ENCODE measurements around the gene TUBGCP3.

Gene TUBGCP3

GRCh38 chr13:112479389-112479788 is 108.6 kb downstream of the TUBGCP3 start:
- Histone ChIP-seq H3K27me3 (ENCODE audit: control insufficient read depth, insufficient read depth, low read length) (no peaks in the 10 kb centered on the region), H3K4me1 (ENCODE audit: control insufficient read depth, insufficient read depth, low read length) (no peaks in the 10 kb centered on the region), H3K36me3 (ENCODE audit: control insufficient read depth, insufficient read depth, low read length) (no peaks in the 10 kb centered on the region), H3K9ac (ENCODE audit: low read length) (no peak overlapping the region), H3K9me3 (ENCODE audit: control insufficient read depth, low read length) (no peaks in the 10 kb centered on the region), H3K4me3 (ENCODE audit: low read length) (no peak overlapping the region)

GRCh38 chr13:112477070-112477619 is 110.8 kb downstream of the TUBGCP3 start:
- H3K4me1 ChIP-seq (ENCODE audit: control insufficient read depth, insufficient read depth, low read length), result no peaks in the 10 kb centered on the region
- no peaks in the 10 kb centered on the region for H3K36me3 ChIP-seq (ENCODE audit: control insufficient read depth, insufficient read depth, low read length)
- no peak overlapping the region for H3K4me3 ChIP-seq (ENCODE audit: low read length)
- H3K9me3 ChIP-seq (ENCODE audit: control insufficient read depth, low read length), result no peaks in the 10 kb centered on the region
- H3K9ac ChIP-seq (ENCODE audit: low read length), result no peak overlapping the region
- no peaks in the 10 kb centered on the region for H3K27me3 ChIP-seq (ENCODE audit: control insufficient read depth, insufficient read depth, low read length)

- Histone ChIP-seq H3K27me3 (ENCODE audit: control insufficient read depth, insufficient read depth, low read length) (no peaks in the 10 kb centered on the region), H3K9ac (ENCODE audit: low read length) (no peak overlapping the region), H3K4me3 (ENCODE audit: low read length) (no peak overlapping the region), H3K36me3 (ENCODE audit: control insufficient read depth, insufficient read depth, low read length) (no peaks in the 10 kb centered on the region), H3K9me3 (ENCODE audit: control insufficient read depth, low read length) (no peaks in the 10 kb centered on the region), H3K4me1 (ENCODE audit: control insufficient read depth, insufficient read depth, low read length) (no peaks in the 10 kb centered on the region)
These were observed 112.1 kb downstream of the TUBGCP3 start for GRCh38 chr13:112475889-112476288.

DNA sequence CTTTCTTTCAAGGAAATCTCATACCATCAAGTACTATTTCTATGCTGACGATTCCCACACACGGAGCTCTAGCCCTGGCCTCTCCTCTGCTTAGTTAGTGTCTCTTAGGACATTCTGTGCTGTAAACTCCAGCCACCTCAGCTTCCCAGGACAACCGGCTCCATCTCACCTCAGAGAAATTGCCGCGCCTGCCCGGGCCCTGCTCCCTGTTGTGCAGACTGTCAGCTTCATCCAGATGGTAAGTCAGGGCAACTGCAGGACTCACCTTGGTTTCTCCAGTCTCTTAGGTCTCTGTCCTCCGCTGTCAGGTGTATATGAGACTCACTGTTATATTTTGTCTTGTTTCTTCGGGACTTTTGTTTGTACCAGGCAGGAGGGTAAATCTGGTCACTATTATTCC is 113.1 kb downstream of the TUBGCP3 start:
- H3K4me1 ChIP-seq (ENCODE audit: control insufficient read depth, insufficient read depth, low read length), result no peaks in the 10 kb centered on the region
- no peak overlapping the region for H3K9ac ChIP-seq (ENCODE audit: low read length)
- H3K27me3 ChIP-seq (ENCODE audit: control insufficient read depth, insufficient read depth, low read length), result no peaks in the 10 kb centered on the region
- H3K9me3 ChIP-seq (ENCODE audit: control insufficient read depth, low read length), result no peaks in the 10 kb centered on the region
- H3K4me3 ChIP-seq (ENCODE audit: low read length), result no peak overlapping the region
- H3K36me3 ChIP-seq (ENCODE audit: control insufficient read depth, insufficient read depth, low read length), result no peaks in the 10 kb centered on the region

DNA sequence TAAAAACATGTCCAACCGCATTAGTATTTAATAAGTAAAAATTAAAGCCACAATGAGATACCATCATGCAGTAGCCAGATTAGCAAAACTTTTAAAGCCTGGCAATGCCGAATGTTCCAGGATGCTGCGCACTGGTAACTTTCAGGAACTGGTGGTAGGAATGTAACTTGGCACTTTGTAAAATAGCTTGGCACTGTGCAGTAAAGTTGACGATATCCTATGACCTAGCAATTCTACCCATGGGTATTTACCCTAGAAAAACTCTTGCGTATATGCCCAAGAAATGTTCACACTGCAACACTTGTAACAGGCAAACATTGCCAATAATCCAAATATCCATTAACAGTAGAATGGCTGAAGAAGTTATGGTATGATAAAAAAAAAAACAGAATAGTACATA is 114.1 kb downstream of the TUBGCP3 start:
- no peak overlapping the region for H3K4me3 ChIP-seq (ENCODE audit: low read length)
- H3K4me1 ChIP-seq (ENCODE audit: control insufficient read depth, insufficient read depth, low read length), result no peaks in the 10 kb centered on the region
- no peaks in the 10 kb centered on the region for H3K36me3 ChIP-seq (ENCODE audit: control insufficient read depth, insufficient read depth, low read length)
- H3K27me3 ChIP-seq (ENCODE audit: control insufficient read depth, insufficient read depth, low read length), result no peaks in the 10 kb centered on the region
- no peaks in the 10 kb centered on the region for H3K9me3 ChIP-seq (ENCODE audit: control insufficient read depth, low read length)
- no peak overlapping the region for H3K9ac ChIP-seq (ENCODE audit: low read length)

DNA sequence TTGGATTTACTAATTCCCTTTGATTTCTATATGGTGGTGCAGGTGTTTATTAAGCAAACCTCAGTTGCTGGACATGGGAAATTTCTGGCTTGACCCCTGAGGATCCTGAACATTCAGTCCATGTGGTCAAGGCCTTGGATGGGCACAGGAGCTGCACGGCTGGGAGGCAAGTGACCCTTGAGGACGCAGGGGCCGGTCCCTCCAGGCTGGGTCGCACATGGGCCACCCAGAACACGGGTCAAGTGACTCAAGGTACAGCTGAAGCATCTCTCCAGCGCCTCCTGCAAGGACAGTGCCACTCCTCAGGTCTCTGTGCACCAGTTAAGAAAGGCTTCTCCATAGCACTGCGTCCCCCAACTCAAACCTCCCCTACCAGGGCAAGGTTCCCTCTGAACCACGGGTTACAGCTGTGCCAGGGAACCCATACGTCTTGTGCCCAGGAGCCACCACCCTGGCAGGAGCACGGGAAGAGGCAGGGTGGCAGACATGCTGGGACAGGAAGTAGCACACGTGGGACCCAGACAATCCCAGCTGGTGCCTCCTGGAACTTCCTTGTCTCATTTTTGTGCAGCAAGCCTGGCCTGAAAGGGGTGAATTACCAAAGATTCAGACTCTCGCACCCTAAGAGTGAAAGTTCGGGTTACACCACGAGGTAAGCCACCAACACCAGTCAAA is 118.7 kb downstream of the TUBGCP3 start:
- H3K4me1 ChIP-seq (ENCODE audit: control insufficient read depth, insufficient read depth, low read length), result no peaks in the 10 kb centered on the region
- no peak overlapping the region for H3K4me3 ChIP-seq (ENCODE audit: low read length)
- no peaks in the 10 kb centered on the region for H3K9me3 ChIP-seq (ENCODE audit: control insufficient read depth, low read length)
- no peaks in the 10 kb centered on the region for H3K27me3 ChIP-seq (ENCODE audit: control insufficient read depth, insufficient read depth, low read length)
- H3K36me3 ChIP-seq (ENCODE audit: control insufficient read depth, insufficient read depth, low read length), result no peaks in the 10 kb centered on the region
- no peak overlapping the region for H3K9ac ChIP-seq (ENCODE audit: low read length)

DNA sequence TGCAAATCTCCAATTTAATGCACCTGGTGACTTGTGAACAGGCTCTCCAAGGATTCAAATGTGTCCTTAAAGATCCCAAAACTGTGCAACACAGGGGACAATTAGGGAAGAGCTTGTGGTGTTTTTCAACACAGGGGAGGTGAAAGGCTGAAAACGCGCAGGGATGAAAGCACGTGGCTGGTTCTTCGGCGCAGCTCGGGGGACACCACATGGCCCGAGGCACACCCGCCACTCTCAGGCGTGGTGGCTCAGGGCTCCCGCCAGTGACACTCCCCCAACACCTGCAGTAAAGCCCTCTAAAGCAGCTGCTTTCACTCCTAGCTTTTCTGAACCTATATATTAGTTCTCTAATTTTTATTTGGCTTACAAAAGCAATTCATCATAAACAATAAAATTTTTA is 119.9 kb downstream of the TUBGCP3 start:
- Histone ChIP-seq H3K9me3 (ENCODE audit: control insufficient read depth, low read length) (no peaks in the 10 kb centered on the region), H3K4me3 (ENCODE audit: low read length) (no peak overlapping the region)

DNA sequence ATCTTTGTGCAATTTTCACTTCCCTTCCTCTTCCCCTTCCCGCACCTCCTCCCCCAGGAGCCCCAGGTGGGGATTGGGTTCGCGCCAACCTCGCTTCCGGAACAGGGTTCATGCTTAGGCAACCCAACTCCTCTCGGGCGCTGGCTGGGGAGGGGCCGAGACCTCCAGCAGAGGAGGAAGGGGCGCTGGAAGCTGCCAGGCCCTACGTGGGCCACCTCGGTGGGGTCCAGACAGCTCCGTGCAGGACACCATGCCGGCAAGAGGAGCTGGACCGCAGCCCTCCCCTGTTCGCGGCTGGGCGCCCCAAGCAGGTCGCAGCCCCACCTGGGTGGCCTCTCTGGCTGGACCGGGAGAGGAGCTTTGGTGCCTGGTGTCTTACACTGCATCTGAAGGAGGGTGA is 120.7 kb downstream of the TUBGCP3 start:
- no peaks in the 10 kb centered on the region for H3K4me1 ChIP-seq (ENCODE audit: control insufficient read depth, insufficient read depth, low read length)
- no peaks in the 10 kb centered on the region for H3K9me3 ChIP-seq (ENCODE audit: control insufficient read depth, low read length)
- no peaks in the 10 kb centered on the region for H3K27me3 ChIP-seq (ENCODE audit: control insufficient read depth, insufficient read depth, low read length)
- no peak overlapping the region for H3K4me3 ChIP-seq (ENCODE audit: low read length)
- no peak overlapping the region for H3K9ac ChIP-seq (ENCODE audit: low read length)
- H3K36me3 ChIP-seq (ENCODE audit: control insufficient read depth, insufficient read depth, low read length), result no peaks in the 10 kb centered on the region

More for the DNA sequence above, 119.9 kb downstream of the TUBGCP3 start:
- no peaks in the 10 kb centered on the region for H3K4me1 ChIP-seq (ENCODE audit: control insufficient read depth, insufficient read depth, low read length)
- no peak overlapping the region for H3K9ac ChIP-seq (ENCODE audit: low read length)
- H3K36me3 ChIP-seq (ENCODE audit: control insufficient read depth, insufficient read depth, low read length), result no peaks in the 10 kb centered on the region
- H3K27me3 ChIP-seq (ENCODE audit: control insufficient read depth, insufficient read depth, low read length), result no peaks in the 10 kb centered on the region

DNA sequence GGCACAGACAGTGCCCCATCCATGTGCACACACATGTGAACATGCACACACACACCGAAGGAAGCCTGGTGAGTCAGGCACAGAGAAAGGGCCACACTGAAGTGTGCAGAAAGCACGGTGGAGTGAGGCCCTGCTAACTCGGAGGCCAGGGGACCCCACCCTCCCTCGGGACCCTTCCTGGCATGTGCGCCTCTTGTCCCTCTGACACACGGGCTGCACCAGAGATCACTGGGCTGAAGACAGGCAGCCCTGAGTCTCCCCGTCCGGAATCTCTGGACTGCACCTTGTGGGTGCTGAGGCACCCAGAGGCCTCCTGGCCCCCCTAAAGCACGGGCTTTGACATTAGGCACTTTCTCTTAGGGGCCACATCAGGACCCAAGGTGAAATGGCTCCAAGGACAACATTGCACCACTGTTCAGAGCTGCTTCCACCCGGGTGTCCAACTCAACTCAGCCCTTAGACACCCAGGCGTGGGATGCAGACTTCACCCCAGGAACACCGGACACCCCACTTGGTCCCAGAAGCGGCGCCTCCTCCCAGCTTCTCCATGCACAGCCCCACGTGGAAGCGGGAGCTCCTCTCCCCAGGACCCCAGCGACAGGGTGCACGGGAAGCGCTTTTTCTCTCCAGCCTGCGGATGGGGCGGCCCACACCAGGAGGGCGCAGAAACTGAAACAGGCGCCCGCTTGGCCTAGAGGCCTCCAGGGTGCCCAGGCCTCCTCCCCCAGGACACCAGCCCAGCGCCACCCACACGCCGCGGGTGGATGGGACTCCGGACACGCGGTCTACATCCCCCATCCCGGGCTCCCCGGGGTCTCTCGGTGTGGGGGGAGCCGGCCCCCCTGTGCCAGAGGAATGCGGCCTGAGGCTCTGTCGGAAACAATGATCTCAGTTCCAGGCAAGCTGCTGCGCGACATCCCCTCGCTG is 121.6 kb downstream of the TUBGCP3 start:
- H3K36me3 ChIP-seq (ENCODE audit: control insufficient read depth, insufficient read depth, low read length), result no peaks in the 10 kb centered on the region
- H3K9ac ChIP-seq (ENCODE audit: low read length), result no peak overlapping the region
- no peaks in the 10 kb centered on the region for H3K4me1 ChIP-seq (ENCODE audit: control insufficient read depth, insufficient read depth, low read length)

GRCh38 chr13:112465251-112466131 is 122.5 kb downstream of the TUBGCP3 start:
- no peak overlapping the region for H3K9ac ChIP-seq (ENCODE audit: low read length)
- H3K36me3 ChIP-seq (ENCODE audit: control insufficient read depth, insufficient read depth, low read length), result no peaks in the 10 kb centered on the region
- no peaks in the 10 kb centered on the region for H3K9me3 ChIP-seq (ENCODE audit: control insufficient read depth, low read length)
- no peak overlapping the region for H3K4me3 ChIP-seq (ENCODE audit: low read length)
- H3K4me1 ChIP-seq (ENCODE audit: control insufficient read depth, insufficient read depth, low read length), result no peaks in the 10 kb centered on the region
- no peaks in the 10 kb centered on the region for H3K27me3 ChIP-seq (ENCODE audit: control insufficient read depth, insufficient read depth, low read length)

More for the DNA sequence above, 121.6 kb downstream of the TUBGCP3 start:
- H3K9me3 ChIP-seq (ENCODE audit: control insufficient read depth, low read length), result no peaks in the 10 kb centered on the region
- no peaks in the 10 kb centered on the region for H3K27me3 ChIP-seq (ENCODE audit: control insufficient read depth, insufficient read depth, low read length)
- no peak overlapping the region for H3K4me3 ChIP-seq (ENCODE audit: low read length)

DNA sequence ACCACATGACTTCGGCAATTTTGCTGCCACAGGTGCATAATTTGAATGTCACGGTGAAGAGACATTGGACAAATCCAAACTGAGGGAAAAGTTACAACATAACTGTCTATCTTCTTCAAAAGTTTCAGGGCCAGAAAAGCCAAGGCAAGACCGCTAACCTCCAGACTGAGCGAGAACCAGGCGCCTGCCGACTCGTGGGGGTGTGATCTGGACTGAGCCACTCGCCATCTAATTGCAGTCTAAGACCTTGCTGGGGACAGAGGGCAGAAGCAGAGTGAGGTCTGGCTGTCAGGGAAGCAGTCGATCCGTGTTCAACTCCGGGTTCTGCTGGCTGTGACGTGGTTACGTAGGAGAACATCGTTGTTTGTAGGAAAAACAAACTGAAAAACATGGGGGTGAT is 123.2 kb downstream of the TUBGCP3 start:
- Histone ChIP-seq H3K36me3 (ENCODE audit: control insufficient read depth, insufficient read depth, low read length) (no peaks in the 10 kb centered on the region), H3K4me3 (ENCODE audit: low read length) (no peak overlapping the region), H3K9me3 (ENCODE audit: control insufficient read depth, low read length) (no peaks in the 10 kb centered on the region), H3K27me3 (ENCODE audit: control insufficient read depth, insufficient read depth, low read length) (no peaks in the 10 kb centered on the region), H3K9ac (ENCODE audit: low read length) (no peak overlapping the region), H3K4me1 (ENCODE audit: control insufficient read depth, insufficient read depth, low read length) (no peaks in the 10 kb centered on the region)
